MM.1S (cell line): ENCODE data around the gene RCVRN.

ENCODE experiments used
- DNase-seq: peaks from one replicate; pipeline ENCODE4 v3.0.0-alpha.2; 2015
- H2AFZ ChIP-seq: fragments of 300-600 bp; sonication (generic); 2 replicates; pipeline ENCODE4 v1.6.0; 2016; ENCODE audit warnings: antibody characterized with exemption, low read length
- H3F3A ChIP-seq: fragments of 300-600 bp; sonication (generic); 2 replicates; pipeline ENCODE4 v1.6.1; 2016; ENCODE audit warnings: mild to moderate bottlenecking, antibody characterized with exemption, low read length, moderate library complexity, mixed read lengths; ENCODE audit not compliant: insufficient read depth
- H3K27ac ChIP-seq: fragments of 300-600 bp; sonication (generic); 2 replicates; pipeline ENCODE4 v1.5.1; 2016; ENCODE audit warnings: mild to moderate bottlenecking, low read length
- H3K27me3 ChIP-seq: fragments of 300-600 bp; sonication (generic); replicated peaks from 2 replicates; pipeline ENCODE4 v1.6.0; 2016; ENCODE audit warnings: low read length; ENCODE audit not compliant: insufficient read depth
- H3K36me3 ChIP-seq: fragments of 300-600 bp; sonication (generic); replicated peaks from 2 replicates; pipeline ENCODE4 v1.6.1; 2016; ENCODE audit warnings: mild to moderate bottlenecking, low read length, mixed read lengths; ENCODE audit not compliant: insufficient read depth
- H3K4me1 ChIP-seq: fragments of 300-600 bp; sonication (generic); 2 replicates; pipeline ENCODE4 v1.6.1; 2016; ENCODE audit warnings: low read length, mixed read lengths
- H3K4me2 ChIP-seq: fragments of 300-600 bp; sonication (generic); 2 replicates; pipeline ENCODE4 v1.6.0; 2016; ENCODE audit warnings: low read depth, low read length
- H3K4me3 ChIP-seq: fragments of 300-600 bp; sonication (generic); 2 replicates; pipeline ENCODE4 v1.5.1; 2016; ENCODE audit warnings: low read length, mixed read lengths
- H3K79me2 ChIP-seq: fragments of 300-600 bp; sonication (generic); 2 replicates; pipeline ENCODE4 v1.6.1; 2016; ENCODE audit warnings: mixed run types, low read length, mixed read lengths
- H3K9ac ChIP-seq: fragments of 300-600 bp; sonication (generic); 2 replicates; pipeline ENCODE4 v1.6.1; 2016; ENCODE audit warnings: low read length, mixed read lengths
- H3K9me2 ChIP-seq: fragments of 300-600 bp; sonication (generic); replicated peaks from 2 replicates; pipeline ENCODE4 v1.6.1; 2016; ENCODE audit warnings: mild to moderate bottlenecking, low read length, mixed read lengths; ENCODE audit not compliant: insufficient read depth
- H3K9me3 ChIP-seq: fragments of 300-600 bp; sonication (generic); replicated peaks from 2 replicates; pipeline ENCODE4 v1.6.1; 2016; ENCODE audit warnings: mild to moderate bottlenecking, low read length, mixed read lengths; ENCODE audit not compliant: insufficient read depth
- H4K20me1 ChIP-seq: fragments of 300-600 bp; sonication (generic); 2 replicates; pipeline ENCODE4 v1.6.1; 2016; ENCODE audit warnings: mild to moderate bottlenecking, low read length, moderate library complexity, mixed read lengths; ENCODE audit not compliant: insufficient read depth
- CTCF ChIP-seq: fragments of 300-600 bp; sonication (generic); IDR thresholded peaks from 2 replicates; pipeline ENCODE4 v1.5.1; 2016; ENCODE audit warnings: antibody characterized with exemption, low read length, mixed read lengths
- EZH2 ChIP-seq: fragments of 300-600 bp; sonication (generic); optimal IDR thresholded peaks from 2 replicates; pipeline ENCODE3; 2017; ENCODE audit warnings: low read depth, mild to moderate bottlenecking, antibody characterized with exemption, low read length, mixed read lengths
- EZH2phosphoT487 ChIP-seq: fragments of 300-600 bp; sonication (generic); IDR thresholded peaks from 2 replicates; pipeline ENCODE4 v1.6.1; 2018; ENCODE audit warnings: antibody characterized with exemption, low read length

RCVRN gene

DNA sequence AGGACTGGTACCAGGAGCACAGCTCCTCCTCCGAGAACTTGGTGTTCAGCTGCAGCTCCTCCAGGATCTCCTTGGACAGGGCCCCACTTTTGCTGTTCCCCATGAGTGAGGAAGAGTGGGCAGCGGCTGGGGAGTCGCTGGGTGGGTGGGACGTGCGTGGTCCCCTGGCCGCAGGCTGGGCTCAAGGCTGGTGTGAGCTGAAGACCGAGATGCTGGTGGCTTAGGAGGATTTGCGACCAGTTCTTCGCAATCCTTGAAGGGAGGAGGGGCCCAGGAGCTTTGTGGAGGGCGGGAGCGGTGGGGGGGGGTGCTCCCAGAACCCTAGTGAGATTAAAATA lies at the start of gene RCVRN:
TSS of gene RCVRN (minus strand) at position 194 of the 338 bp plus-strand sequence. CDS start at position 103, 91 bp downstream.
- Histone ChIP-seq H3K36me3 (no peaks in the 10 kb centered on the region), H3K27me3 (peaks cover 17% of the 10 kb centered on the region), H3K79me2 (no peaks in the 10 kb centered on the region), H3K9ac (no peak within 1 kb of the TSS), H3K4me2 (no peak within 1 kb of the TSS), H3K27ac (no peak within 1 kb of the TSS), H4K20me1 (no peaks in the 10 kb centered on the region), H3K9me3 (no peaks in the 10 kb centered on the region), H3K4me1 (no peaks in the 10 kb centered on the region), H3F3A (no peaks in the 10 kb centered on the region), H3K9me2 (no peaks in the 10 kb centered on the region), H2AFZ (no peak within 1 kb of the TSS), H3K4me3 (no peak within 1 kb of the TSS)
- DNase-seq: no peak
- TF ChIP-seq EZH2: no peak
- no peak for TF ChIP-seq CTCF
- TF ChIP-seq EZH2phosphoT487: no peak

- no peaks in the 10 kb centered on the region for H3K9me2 ChIP-seq
- H3K9ac ChIP-seq: no peak overlapping the region
- no peaks in the 10 kb centered on the region for H4K20me1 ChIP-seq
- H3K4me1 ChIP-seq: no peaks in the 10 kb centered on the region
- TF ChIP-seq CTCF (no peak), EZH2 (no peak), EZH2phosphoT487 (no peak)
- H3K4me3 ChIP-seq: no peak overlapping the region
- no peak overlapping the region for H2AFZ ChIP-seq
- H3K79me2 ChIP-seq: no peaks in the 10 kb centered on the region
- no peaks in the 10 kb centered on the region; the same call in 1 of the 2 replicates for H3K27me3 ChIP-seq
- no peak for DNase-seq
- H3K36me3 ChIP-seq: no peaks in the 10 kb centered on the region
- H3K27ac ChIP-seq: no peak overlapping the region
- no peak overlapping the region for H3K4me2 ChIP-seq
- no peaks in the 10 kb centered on the region for H3K9me3 ChIP-seq
- no peaks in the 10 kb centered on the region for H3F3A ChIP-seq
Observed at GRCh38 chr17:9953492-9953891, 48.4 kb upstream of the RCVRN start.

- Histone ChIP-seq H4K20me1 (no peaks in the 10 kb centered on the region), H3F3A (no peaks in the 10 kb centered on the region), H3K27ac (no peak overlapping the region), H3K9me3 (no peaks in the 10 kb centered on the region), H3K27me3 (no peaks in the 10 kb centered on the region), H3K79me2 (no peaks in the 10 kb centered on the region), H3K4me2 (no peak overlapping the region), H3K4me1 (no peaks in the 10 kb centered on the region), H2AFZ (no peak overlapping the region), H3K9ac (no peak overlapping the region), H3K9me2 (no peaks in the 10 kb centered on the region), H3K36me3 (no peaks in the 10 kb centered on the region), H3K4me3 (no peak overlapping the region)
- TF ChIP-seq CTCF (no peak), EZH2 (no peak), EZH2phosphoT487 (no peak)
- DNase-seq: no peak
Observed at GRCh38 chr17:9951803-9952202, 46.7 kb upstream of the RCVRN start.
